GM23338 (cell line): ENCODE results near the gene MAMLD1. TPM values are rescaled to one million over a fixed set of nuclear protein-coding genes. Genes with fewer than 3 reads are reported as not detected.

Source experiments
- ATAC-seq: fragments of 200-7000 bp; cut with Tn5 transposase; 3 replicates; pipeline ENCODE4 v1.9.1; 2020
- DNase-seq: peaks from one replicate; pipeline ENCODE4 v3.0.0-alpha.2; 2015; ENCODE audit warnings: low spot score
- H2AFZ ChIP-seq: fragments of 200-600 bp; sonication (generic); 2 replicates; pipeline ENCODE4 v1.8.0; 2016; ENCODE audit warnings: antibody characterized with exemption, mild to moderate bottlenecking, moderate library complexity
- H3F3A ChIP-seq: fragments of 200-600 bp; sonication (generic); replicated peaks from 2 replicates; pipeline ENCODE4 v1.8.0; 2017; ENCODE audit warnings: antibody characterized with exemption, mixed run types, low read depth
- H3K27ac ChIP-seq: fragments of 200-600 bp; sonication (generic); 2 replicates; pipeline ENCODE4 v1.6.1; 2016; ENCODE audit warnings: low read depth
- H3K27me3 ChIP-seq: fragments of 200-600 bp; sonication (generic); 2 replicates; pipeline ENCODE4 v1.8.0; 2016; ENCODE audit warnings: mild to moderate bottlenecking, mixed run types, moderate library complexity; ENCODE audit not compliant: insufficient read depth
- H3K36me3 ChIP-seq: fragments of 200-600 bp; sonication (generic); 2 replicates; pipeline ENCODE4 v1.8.0; 2016; ENCODE audit warnings: mild to moderate bottlenecking; ENCODE audit not compliant: insufficient read depth
- H3K4me1 ChIP-seq: fragments of 200-600 bp; sonication (generic); 2 replicates; pipeline ENCODE4 v1.8.0; 2016; ENCODE audit warnings: mild to moderate bottlenecking, moderate library complexity; ENCODE audit not compliant: insufficient read depth
- H3K4me2 ChIP-seq: fragments of 200-600 bp; sonication (generic); 2 replicates; pipeline ENCODE4 v1.7.1; 2017; ENCODE audit warnings: mixed run types
- H3K4me3 ChIP-seq: fragments of 200-600 bp; sonication (generic); 2 replicates; pipeline ENCODE4 v1.6.1; 2016; ENCODE audit warnings: mixed run types
- H3K79me2 ChIP-seq: fragments of 200-600 bp; sonication (generic); replicated peaks from 2 replicates; pipeline ENCODE4 v1.8.0; 2017; ENCODE audit warnings: mild to moderate bottlenecking; ENCODE audit not compliant: insufficient read depth
- H3K9me2 ChIP-seq: fragments of 200-600 bp; sonication (generic); 2 replicates; pipeline ENCODE4 v1.8.0; 2017; ENCODE audit not compliant: insufficient read depth
- H4K20me1 ChIP-seq: fragments of 200-600 bp; sonication (generic); replicated peaks from 2 replicates; pipeline ENCODE4 v1.8.0; 2017; ENCODE audit warnings: mild to moderate bottlenecking; ENCODE audit not compliant: insufficient read depth
- H3K27ac Mint-ChIP-seq: 2 replicates; pipeline ENCODE4 v1.8.0; 2020; ENCODE audit warnings: inconsistent platforms, mild to moderate bottlenecking, moderate library complexity, mixed read lengths
- H3K27me3 Mint-ChIP-seq: 3 replicates; pipeline ENCODE4 v1.8.0; 2022; ENCODE audit warnings: low read depth, mild to moderate bottlenecking, moderate library complexity, mixed read lengths, inconsistent platforms; ENCODE audit not compliant: insufficient read depth, poor library complexity
- H3K36me3 Mint-ChIP-seq: 3 replicates; pipeline ENCODE4 v1.8.0; 2021; ENCODE audit warnings: low read depth, mild to moderate bottlenecking, inconsistent platforms, moderate library complexity, mixed read lengths
- H3K4me1 Mint-ChIP-seq: 3 replicates; pipeline ENCODE4 v1.8.0; 2020; ENCODE audit warnings: mild to moderate bottlenecking, inconsistent platforms, mixed read lengths
- H3K4me3 Mint-ChIP-seq: 3 replicates; pipeline ENCODE4 v1.8.0; 2021; ENCODE audit warnings: moderate library complexity, mild to moderate bottlenecking, inconsistent platforms, mixed read lengths
- H3K9me3 Mint-ChIP-seq: 3 replicates; pipeline ENCODE4 v1.8.0; 2020; ENCODE audit warnings: moderate library complexity, mild to moderate bottlenecking, inconsistent platforms, mixed read lengths
- CREB1 ChIP-seq: fragments of 250-450 bp; sonication (Bioruptor Pico); IDR thresholded peaks from 2 replicates; pipeline ENCODE4 v1.5.0; 2020; ENCODE audit warnings: low read depth, mild to moderate bottlenecking, moderate library complexity
- CTCF ChIP-seq, 2 experiments: fragments of 200-600 bp in 1 of 2; sonication (generic) in 1 of 2; conservative IDR thresholded peaks; 2 replicates each; pipeline versions ENCODE4 v1.5.1 to v1.6.1; 2016 to 2017; ENCODE audit warnings: antibody characterized with exemption in 2 of 2, low read depth in 2 of 2, mild to moderate bottlenecking in 2 of 2, moderate library complexity in 1 of 2
- EZH2 ChIP-seq: fragments of 200-600 bp; sonication (generic); IDR thresholded peaks from one replicate; pipeline ENCODE4 v1.8.0; 2017; ENCODE audit warnings: antibody characterized with exemption, mild to moderate bottlenecking, low read depth; ENCODE audit not compliant: unreplicated experiment
- EZH2phosphoT487 ChIP-seq: fragments of 200-600 bp; sonication (generic); IDR thresholded peaks from one replicate; pipeline ENCODE4 v1.8.1; 2018; ENCODE audit warnings: antibody characterized with exemption; ENCODE audit not compliant: unreplicated experiment
- JUNB ChIP-seq: IDR thresholded peaks from one replicate; pipeline ENCODE4 v1.6.1; 2016; ENCODE audit warnings: antibody characterized with exemption; ENCODE audit not compliant: unreplicated experiment
- NANOG ChIP-seq: IDR thresholded peaks from 2 replicates; pipeline ENCODE4 v1.6.1; 2016; ENCODE audit warnings: antibody characterized with exemption, borderline replicate concordance
- POLR2AphosphoS5 ChIP-seq: IDR thresholded peaks from 2 replicates; pipeline ENCODE4 v1.6.1; 2016; ENCODE audit warnings: antibody characterized with exemption, low read depth
- STAT1 ChIP-seq: IDR thresholded peaks from one replicate; pipeline ENCODE4 v1.6.1; 2016; ENCODE audit warnings: antibody characterized with exemption; ENCODE audit not compliant: unreplicated experiment
- ZNF114 ChIP-seq: fragments of 250-450 bp; sonication (Bioruptor Pico); IDR thresholded peaks from 2 replicates; pipeline ENCODE4 v1.5.0; 2020; ENCODE audit warnings: mild to moderate bottlenecking, moderate library complexity
- ZNF331 ChIP-seq: fragments of 250-450 bp; sonication (Bioruptor Pico); IDR thresholded peaks from 2 replicates; pipeline ENCODE4 v1.5.0; 2020; ENCODE audit warnings: low read depth, mild to moderate bottlenecking, moderate library complexity
- polyA plus RNA-seq: library from polyadenylated mRNA; unstranded; fragments of >200 nt; fragmentation: Nextera tagmentation; extraction: Ambion mirVana; gene quantifications from 2 replicates; pipeline ENCODE4 v1.2.1, GENCODE V29; 2016
- total RNA-seq: library from RNA; depleted of rRNA; stranded (reverse); fragments of >200 nt; shearing (Covaris generic); gene quantifications from 2 replicates; pipeline ENCODE4 v1.2.3, GENCODE V29; 2014
- TF ChIP-seq, protein P1 (sequence below): IDR thresholded peaks from 2 replicates; pipeline ENCODE4 v1.6.1; 2016; ENCODE audit warnings: antibody characterized with exemption
- TF ChIP-seq, protein P2 (sequence below): IDR thresholded peaks from one replicate; pipeline ENCODE4 v1.6.1; 2018; ENCODE audit warnings: antibody characterized with exemption; ENCODE audit not compliant: unreplicated experiment
- TF ChIP-seq, protein P3 (sequence below): fragments of 250-450 bp; sonication (Bioruptor Pico); IDR thresholded peaks from 2 replicates; pipeline ENCODE4 v1.5.0; 2020; ENCODE audit warnings: mild to moderate bottlenecking, moderate library complexity

Gene MAMLD1
- total and polyA plus RNA-seq, 2 experiments from 2014 or later: 0.13 to 0.21 TPM

- Histone ChIP-seq H4K20me1 (no peaks in the 10 kb centered on the region), H3F3A (no peaks in the 10 kb centered on the region), H3K4me1 (peaks cover 10% of the 10 kb centered on the region; the same call in 1 of the 2 replicates), H3K4me2 (no peak overlapping the region), H3K27me3 (no peaks in the 10 kb centered on the region), H3K36me3 (no peaks in the 10 kb centered on the region), H3K79me2 (no peaks in the 10 kb centered on the region), H3K4me3 (no peak overlapping the region), H3K27ac (no peak overlapping the region), H3K9me2 (no peaks in the 10 kb centered on the region), H2AFZ (no peak overlapping the region)
- Mint-ChIP-seq H3K4me1 (peaks cover 29% of the 10 kb centered on the region), H3K27me3 (no peaks in the 10 kb centered on the region), H3K4me3 (no peak overlapping the region), H3K9me3 (no peaks in the 10 kb centered on the region), H3K36me3 (no peaks in the 10 kb centered on the region), H3K27ac (no peak overlapping the region)
- TF ChIP-seq EZH2phosphoT487: no peak
- TF ChIP-seq JUNB: no peak
- no peak for TF ChIP-seq ZNF331 (CRISPR knock-in tag)
- no peak for TF ChIP-seq STAT1
- no peak for TF ChIP-seq NANOG
- TF ChIP-seq, protein P1, sequence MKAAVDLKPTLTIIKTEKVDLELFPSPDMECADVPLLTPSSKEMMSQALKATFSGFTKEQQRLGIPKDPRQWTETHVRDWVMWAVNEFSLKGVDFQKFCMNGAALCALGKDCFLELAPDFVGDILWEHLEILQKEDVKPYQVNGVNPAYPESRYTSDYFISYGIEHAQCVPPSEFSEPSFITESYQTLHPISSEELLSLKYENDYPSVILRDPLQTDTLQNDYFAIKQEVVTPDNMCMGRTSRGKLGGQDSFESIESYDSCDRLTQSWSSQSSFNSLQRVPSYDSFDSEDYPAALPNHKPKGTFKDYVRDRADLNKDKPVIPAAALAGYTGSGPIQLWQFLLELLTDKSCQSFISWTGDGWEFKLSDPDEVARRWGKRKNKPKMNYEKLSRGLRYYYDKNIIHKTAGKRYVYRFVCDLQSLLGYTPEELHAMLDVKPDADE: no peak
- no peak for TF ChIP-seq CREB1 (CRISPR knock-in tag)
- no peak for TF ChIP-seq ZNF114
- no peak for TF ChIP-seq CTCF (conservative IDR thresholded peaks at IDR 0.05; ENCODE audit: low read depth in 2 of 2)
- TF ChIP-seq, protein P2, sequence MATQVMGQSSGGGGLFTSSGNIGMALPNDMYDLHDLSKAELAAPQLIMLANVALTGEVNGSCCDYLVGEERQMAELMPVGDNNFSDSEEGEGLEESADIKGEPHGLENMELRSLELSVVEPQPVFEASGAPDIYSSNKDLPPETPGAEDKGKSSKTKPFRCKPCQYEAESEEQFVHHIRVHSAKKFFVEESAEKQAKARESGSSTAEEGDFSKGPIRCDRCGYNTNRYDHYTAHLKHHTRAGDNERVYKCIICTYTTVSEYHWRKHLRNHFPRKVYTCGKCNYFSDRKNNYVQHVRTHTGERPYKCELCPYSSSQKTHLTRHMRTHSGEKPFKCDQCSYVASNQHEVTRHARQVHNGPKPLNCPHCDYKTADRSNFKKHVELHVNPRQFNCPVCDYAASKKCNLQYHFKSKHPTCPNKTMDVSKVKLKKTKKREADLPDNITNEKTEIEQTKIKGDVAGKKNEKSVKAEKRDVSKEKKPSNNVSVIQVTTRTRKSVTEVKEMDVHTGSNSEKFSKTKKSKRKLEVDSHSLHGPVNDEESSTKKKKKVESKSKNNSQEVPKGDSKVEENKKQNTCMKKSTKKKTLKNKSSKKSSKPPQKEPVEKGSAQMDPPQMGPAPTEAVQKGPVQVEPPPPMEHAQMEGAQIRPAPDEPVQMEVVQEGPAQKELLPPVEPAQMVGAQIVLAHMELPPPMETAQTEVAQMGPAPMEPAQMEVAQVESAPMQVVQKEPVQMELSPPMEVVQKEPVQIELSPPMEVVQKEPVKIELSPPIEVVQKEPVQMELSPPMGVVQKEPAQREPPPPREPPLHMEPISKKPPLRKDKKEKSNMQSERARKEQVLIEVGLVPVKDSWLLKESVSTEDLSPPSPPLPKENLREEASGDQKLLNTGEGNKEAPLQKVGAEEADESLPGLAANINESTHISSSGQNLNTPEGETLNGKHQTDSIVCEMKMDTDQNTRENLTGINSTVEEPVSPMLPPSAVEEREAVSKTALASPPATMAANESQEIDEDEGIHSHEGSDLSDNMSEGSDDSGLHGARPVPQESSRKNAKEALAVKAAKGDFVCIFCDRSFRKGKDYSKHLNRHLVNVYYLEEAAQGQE: no peak
- TF ChIP-seq, protein P3, sequence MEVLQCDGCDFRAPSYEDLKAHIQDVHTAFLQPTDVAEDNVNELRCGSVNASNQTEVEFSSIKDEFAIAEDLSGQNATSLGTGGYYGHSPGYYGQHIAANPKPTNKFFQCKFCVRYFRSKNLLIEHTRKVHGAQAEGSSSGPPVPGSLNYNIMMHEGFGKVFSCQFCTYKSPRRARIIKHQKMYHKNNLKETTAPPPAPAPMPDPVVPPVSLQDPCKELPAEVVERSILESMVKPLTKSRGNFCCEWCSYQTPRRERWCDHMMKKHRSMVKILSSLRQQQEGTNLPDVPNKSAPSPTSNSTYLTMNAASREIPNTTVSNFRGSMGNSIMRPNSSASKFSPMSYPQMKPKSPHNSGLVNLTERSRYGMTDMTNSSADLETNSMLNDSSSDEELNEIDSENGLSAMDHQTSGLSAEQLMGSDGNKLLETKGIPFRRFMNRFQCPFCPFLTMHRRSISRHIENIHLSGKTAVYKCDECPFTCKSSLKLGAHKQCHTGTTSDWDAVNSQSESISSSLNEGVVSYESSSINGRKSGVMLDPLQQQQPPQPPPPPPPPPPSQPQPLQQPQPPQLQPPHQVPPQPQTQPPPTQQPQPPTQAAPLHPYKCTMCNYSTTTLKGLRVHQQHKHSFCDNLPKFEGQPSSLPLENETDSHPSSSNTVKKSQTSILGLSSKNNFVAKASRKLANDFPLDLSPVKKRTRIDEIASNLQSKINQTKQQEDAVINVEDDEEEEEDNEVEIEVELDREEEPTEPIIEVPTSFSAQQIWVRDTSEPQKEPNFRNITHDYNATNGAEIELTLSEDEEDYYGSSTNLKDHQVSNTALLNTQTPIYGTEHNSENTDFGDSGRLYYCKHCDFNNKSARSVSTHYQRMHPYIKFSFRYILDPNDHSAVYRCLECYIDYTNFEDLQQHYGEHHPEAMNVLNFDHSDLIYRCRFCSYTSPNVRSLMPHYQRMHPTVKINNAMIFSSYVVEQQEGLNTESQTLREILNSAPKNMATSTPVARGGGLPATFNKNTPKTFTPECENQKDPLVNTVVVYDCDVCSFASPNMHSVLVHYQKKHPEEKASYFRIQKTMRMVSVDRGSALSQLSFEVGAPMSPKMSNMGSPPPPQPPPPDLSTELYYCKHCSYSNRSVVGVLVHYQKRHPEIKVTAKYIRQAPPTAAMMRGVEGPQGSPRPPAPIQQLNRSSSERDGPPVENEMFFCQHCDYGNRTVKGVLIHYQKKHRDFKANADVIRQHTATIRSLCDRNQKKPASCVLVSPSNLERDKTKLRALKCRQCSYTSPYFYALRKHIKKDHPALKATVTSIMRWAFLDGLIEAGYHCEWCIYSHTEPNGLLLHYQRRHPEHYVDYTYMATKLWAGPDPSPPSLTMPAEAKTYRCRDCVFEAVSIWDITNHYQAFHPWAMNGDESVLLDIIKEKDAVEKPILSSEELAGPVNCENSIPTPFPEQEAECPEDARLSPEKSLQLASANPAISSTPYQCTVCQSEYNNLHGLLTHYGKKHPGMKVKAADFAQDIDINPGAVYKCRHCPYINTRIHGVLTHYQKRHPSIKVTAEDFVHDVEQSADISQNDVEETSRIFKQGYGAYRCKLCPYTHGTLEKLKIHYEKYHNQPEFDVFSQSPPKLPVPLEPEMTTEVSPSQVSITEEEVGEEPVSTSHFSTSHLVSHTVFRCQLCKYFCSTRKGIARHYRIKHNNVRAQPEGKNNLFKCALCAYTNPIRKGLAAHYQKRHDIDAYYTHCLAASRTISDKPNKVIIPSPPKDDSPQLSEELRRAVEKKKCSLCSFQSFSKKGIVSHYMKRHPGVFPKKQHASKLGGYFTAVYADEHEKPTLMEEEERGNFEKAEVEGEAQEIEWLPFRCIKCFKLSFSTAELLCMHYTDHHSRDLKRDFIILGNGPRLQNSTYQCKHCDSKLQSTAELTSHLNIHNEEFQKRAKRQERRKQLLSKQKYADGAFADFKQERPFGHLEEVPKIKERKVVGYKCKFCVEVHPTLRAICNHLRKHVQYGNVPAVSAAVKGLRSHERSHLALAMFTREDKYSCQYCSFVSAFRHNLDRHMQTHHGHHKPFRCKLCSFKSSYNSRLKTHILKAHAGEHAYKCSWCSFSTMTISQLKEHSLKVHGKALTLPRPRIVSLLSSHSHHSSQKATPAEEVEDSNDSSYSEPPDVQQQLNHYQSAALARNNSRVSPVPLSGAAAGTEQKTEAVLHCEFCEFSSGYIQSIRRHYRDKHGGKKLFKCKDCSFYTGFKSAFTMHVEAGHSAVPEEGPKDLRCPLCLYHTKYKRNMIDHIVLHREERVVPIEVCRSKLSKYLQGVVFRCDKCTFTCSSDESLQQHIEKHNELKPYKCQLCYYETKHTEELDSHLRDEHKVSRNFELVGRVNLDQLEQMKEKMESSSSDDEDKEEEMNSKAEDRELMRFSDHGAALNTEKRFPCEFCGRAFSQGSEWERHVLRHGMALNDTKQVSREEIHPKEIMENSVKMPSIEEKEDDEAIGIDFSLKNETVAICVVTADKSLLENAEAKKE (CRISPR knock-in tag): no peak
- TF ChIP-seq EZH2: no peak
- TF ChIP-seq POLR2AphosphoS5: no peak
- ATAC-seq (no peak), DNase-seq (no peak)
Observed at GRCh38 chrX:150502979-150503897, 140.1 kb downstream of the MAMLD1 start.
